HG02763 (cell line): Measurements from ENCODE around the gene HSPB7.
"Not testable (repeated sequence)": the region's sequence is repeated elsewhere in the genome, so short reads cannot be mapped to it uniquely, and the experiment has no call there.

Source experiments
- ATAC-seq: cut with Tn5 transposase; IDR thresholded peaks from one replicate; pipeline ENCODE4 v1.9.1; 2021; ENCODE audit warnings: mild to moderate bottlenecking, moderate library complexity; ENCODE audit not compliant: unreplicated experiment

Gene HSPB7

GRCh38 chr1:16051039-16051438 lies 33.2 kb upstream of the HSPB7 start:
- no peak for ATAC-seq

- ATAC-seq, result no peak
Observed at GRCh38 chr1:16050328-16050727, 32.5 kb upstream of the HSPB7 start.

- no peak for ATAC-seq
Observed at GRCh38 chr1:16048573-16049189, 30.8 kb upstream of the HSPB7 start.

DNA sequence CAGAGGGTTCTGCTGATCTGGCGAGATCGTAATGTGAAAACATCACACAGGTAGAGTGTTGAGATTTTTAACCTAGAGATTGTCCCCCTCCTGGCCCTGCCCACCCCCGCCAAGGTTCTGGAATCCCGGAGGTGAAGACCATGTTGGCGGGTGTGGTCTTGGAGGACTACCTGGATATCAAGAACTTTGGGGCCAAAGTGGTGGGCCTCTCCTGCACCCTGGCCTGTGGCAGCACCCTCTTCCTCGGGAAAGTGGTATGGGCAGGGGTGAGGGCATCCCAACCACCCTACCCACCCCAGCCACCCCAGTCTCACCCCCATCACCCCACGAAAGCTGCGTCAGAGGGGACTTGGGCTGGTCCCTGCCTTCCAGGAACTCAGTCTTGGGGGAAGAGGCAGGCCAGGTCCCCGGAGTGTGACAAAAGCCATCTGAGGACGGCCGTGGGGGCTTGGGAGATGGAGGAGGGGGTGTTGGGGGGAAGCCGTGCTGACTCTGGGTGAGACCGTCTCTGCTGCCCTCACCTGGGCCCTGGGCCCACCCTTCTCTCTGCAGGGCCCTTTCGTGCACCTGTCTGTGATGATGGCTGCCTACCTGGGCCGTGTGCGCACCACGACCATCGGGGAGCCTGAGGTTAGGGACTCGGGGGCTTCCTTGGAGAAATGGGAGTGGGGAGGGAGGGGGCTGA lies 30.1 kb upstream of the HSPB7 start:
- no peak for ATAC-seq

- ATAC-seq, result no peak
Observed at GRCh38 chr1:16046842-16047241, 29.0 kb upstream of the HSPB7 start.

GRCh38 chr1:16043950-16044349 lies 26.1 kb upstream of the HSPB7 start:
- no peak for ATAC-seq

GRCh38 chr1:16043521-16043920 lies 25.7 kb upstream of the HSPB7 start, which contains the start of gene CLCNKB:
Gene CLCNKB, plus strand, starts transcription at chr1:16043782. Its CDS starts 711 bp downstream, at chr1:16044493.
- no peak for ATAC-seq

DNA sequence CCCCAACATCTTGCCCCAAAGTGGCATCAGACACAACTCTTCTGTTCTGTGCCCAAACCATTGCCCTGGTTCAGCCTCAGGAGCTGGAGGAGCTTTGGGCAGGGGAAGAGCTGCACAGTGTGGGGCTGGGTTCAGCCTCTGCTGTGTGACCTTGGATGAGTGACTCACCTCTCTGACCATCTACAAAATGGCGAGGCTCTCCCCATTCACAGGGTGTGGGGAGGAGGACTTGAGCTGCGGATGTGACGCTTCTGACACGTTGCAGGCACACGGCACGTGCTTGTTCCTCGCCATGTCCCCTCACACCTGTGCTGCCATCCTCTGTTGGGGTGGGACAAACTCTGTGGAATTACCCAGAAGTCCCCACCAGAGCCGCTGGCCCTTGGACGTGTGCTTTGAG lies 24.8 kb upstream of the HSPB7 start:
- not testable (repeated sequence) for ATAC-seq

DNA sequence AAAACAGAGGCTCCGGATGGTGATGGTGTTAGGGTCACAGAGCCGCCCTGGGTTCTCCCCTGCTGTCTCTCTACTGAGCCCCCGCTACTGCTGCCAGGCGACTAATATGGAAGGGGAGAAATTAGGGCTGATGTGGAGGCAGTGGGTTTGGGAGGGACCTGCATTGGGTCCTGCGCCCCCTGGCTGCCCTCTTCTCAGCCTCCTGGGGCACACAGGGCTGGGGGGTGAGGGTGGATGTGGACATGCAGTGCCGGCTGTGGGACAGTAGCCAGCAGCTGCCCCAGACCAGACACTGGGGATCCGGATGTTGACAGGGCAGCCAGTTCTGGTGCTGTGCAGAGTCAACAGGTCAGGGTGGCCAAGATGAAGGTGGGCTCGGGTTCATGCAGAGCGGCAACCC lies 24.3 kb upstream of the HSPB7 start:
- no peak for ATAC-seq

DNA sequence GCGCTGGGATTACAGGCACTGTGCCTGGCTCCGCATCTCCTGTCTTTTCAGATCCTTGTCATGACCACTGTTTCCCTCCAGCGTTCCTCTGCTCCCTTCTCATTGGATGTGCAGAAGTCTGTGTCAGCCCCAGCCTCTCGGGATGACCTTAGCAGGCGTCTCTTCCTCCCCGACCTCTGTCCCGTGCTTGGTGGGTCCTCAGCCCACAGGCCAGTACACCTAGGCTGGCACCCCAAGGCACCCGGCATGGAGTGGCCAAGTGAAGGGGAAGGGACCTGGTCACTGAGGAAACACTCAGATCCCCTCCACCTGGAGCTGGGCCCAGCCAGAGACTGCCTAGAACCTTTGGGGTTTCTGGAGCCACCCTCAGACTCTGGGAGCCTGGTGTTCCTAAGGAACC lies 23.4 kb upstream of the HSPB7 start:
- ATAC-seq, result no peak

DNA sequence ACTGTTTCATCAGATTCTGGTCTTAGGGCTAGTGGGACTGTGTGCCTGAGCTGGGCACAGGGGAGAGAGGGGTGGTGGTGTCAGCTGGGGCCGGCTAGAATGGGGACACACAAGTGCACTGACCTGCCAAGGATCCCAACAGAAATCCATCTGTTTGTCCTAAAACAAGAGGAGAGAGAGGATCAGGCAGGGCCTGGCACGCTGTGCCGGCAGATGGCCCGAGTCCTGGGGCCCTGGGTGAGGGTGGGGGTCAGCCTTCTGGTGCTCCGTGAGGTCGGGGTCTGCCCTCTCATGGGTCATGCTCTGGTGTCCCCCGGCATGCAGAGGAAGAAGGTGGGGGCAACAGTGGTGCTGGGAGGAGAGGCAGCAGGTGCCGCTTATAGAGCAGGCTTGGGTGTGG lies 22.0 kb upstream of the HSPB7 start:
- ATAC-seq, result not testable (repeated sequence)

DNA sequence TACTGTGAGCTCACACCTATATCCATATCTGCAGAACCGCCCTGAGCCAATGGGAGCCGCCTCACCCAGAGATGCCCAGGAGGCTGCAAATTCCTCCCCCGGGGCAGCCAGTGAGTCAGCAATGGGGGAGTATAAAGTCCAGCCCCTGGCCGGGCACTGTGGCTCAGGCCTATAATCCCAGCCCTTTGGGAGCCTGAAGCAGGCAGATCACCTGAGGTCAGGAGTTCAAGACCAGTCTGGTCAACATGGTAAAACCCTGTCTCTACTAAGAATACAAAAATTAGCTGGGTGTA lies 20.7 kb upstream of the HSPB7 start:
- ATAC-seq, result no peak

DNA sequence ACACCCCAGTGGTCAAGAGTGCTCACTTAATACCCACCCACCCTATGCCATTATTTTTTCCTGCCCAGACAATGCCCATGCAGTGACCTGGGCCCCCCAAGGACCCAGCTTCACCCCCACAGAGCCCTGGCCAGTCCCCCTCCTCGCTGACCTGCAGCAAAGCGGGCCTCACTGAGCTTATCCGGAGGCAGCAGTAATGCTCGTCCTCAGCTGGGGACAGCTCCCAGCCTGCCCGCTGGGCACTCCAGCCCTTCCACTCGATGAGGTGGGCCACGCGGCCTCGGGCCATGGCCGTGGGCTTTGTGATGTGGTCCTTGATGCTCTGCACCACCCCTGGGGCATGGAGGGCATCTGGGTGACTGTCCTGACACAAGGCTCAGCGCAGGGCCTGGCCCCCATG lies 18.6 kb upstream of the HSPB7 start:
- not testable (repeated sequence) for ATAC-seq

GRCh38 chr1:16033103-16033632 lies 15.3 kb upstream of the HSPB7 start:
- ATAC-seq, result not testable (repeated sequence)

DNA sequence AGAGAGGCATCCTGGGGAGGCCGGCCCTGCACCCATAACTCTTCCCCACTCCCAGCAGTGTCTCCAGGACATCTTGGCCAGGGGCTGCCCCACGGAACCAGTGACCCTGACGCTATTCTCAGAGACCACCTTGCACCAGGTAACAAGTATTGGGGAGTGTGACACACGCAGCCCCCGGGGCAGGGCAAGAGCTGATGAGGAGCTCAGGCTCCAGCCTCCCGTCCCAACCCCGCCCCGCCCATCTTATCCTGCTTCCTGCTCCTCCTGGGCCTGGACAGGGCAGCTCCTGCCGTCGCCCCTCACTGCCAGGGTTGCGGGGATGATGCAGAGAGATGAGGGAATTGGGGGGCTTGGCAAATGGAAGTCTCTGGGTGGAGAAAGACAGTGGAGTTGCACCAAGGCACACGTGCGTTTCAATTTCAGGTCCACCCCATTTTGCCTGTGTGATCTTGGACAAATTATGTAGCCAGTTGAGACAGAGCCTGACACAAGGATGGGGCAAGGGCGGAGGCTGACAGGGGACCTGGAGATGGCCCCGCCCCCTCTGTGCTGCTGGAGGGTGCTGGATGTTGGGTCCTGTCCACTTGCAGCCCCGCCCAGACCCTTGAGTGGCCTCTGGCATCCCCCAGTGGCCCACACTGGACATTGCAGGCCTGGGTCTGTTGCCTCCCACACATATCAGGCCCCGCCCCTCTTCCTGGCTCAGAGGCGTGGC lies 14.7 kb upstream of the HSPB7 start:
- no peak for ATAC-seq

- ATAC-seq, result no peak
Observed at GRCh38 chr1:16031551-16031950, 13.7 kb upstream of the HSPB7 start.

GRCh38 chr1:16029288-16029687 lies 11.4 kb upstream of the HSPB7 start:
- ATAC-seq, result no peak

DNA sequence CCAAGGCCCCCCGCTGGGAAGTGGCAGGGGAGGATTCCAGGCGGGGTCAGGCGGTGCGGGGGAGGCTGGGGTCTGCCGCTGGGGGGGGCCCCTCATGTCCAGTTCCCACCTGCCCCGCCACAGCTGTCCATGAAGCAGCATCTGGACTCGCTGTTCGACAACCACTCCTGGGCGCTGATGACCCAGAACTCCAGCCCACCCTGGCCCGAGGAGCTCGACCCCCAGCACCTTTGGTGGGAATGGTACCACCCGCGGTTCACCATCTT lies 11.1 kb upstream of the HSPB7 start:
- not testable (repeated sequence) for ATAC-seq

DNA sequence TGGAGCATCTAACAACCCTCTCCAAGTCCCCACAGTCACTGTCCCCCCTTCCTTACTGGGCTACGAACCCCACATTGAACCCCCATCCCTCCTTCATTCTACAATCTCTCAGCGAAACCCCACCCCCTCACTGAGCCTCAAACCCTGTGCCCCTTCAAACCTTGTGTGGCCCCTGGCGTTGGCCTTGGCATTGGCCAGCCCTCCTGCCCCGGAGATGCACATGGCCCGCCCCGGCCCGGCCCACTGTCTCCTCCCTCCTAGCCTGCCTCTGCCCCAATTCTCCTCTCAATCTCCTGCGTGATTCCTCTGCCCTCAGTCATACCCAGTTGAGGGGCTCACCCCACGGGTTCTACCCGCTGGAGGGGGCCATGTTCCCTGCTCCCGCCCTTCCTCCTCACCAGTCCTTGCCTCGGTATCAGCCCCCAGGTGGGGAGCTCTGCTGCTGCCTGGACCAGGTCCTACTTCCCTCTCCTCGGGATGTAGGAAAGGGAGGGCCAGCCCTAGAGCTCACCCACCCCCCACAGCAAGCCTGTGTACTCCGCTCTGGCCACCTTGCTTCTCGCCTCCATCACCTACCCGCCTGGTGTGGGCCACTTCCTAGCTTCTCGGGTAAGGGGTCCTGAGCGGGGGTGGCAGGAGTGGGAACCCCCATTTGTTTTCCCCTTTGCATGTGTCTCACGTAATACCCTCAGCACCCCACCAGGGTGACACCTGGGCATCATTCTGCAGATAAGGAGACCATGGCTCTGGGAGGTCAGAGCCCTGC lies 10.6 kb upstream of the HSPB7 start:
- ATAC-seq, result no peak

GRCh38 chr1:16026723-16027484 lies 9.1 kb upstream of the HSPB7 start:
- ATAC-seq, result no peak

GRCh38 chr1:16026302-16026701 lies 8.5 kb upstream of the HSPB7 start:
- not testable (repeated sequence) for ATAC-seq
